Neural cell (in vitro differentiated cells): ENCODE results near the gene HPS5.
"Not testable (repeated sequence)": the region's sequence is repeated elsewhere in the genome, so short reads cannot be mapped to it uniquely, and the experiment has no call there.

Experiments used
- RAD21 ChIP-seq: fragments of 450-650 bp; conservative IDR thresholded peaks from 2 replicates; pipeline ENCODE4 v1.6.1; 2014; ENCODE audit warnings: antibody characterized with exemption, mild to moderate bottlenecking, moderate library complexity
- TF ChIP-seq, protein P1 (sequence below): fragments of 450-650 bp; IDR thresholded peaks from 2 replicates; pipeline ENCODE4 v1.5.1; 2014; ENCODE audit warnings: antibody characterized with exemption, mild to moderate bottlenecking, moderate library complexity; ENCODE audit not compliant: poor library complexity, severe bottlenecking

DNA sequence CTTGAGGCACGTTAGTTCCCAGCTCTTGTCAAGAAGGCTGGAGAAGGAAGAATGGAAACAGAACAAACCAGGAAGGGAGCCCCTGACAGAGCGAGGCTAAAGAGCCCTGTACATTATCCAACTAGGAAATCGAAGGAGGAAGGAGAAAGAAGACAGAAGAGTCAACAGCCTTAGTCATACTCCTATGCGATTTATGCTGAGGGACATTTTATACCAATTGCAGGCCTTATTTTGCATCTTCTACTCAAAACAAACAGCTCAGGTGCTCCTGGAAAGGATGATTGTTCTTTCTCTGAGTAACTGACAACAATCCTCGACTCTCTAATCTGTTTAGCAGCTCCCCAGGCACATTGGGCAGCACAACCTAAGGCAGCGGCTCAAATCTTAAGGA is 74.8 kb downstream of the HPS5 start:
- TF ChIP-seq, protein P1, sequence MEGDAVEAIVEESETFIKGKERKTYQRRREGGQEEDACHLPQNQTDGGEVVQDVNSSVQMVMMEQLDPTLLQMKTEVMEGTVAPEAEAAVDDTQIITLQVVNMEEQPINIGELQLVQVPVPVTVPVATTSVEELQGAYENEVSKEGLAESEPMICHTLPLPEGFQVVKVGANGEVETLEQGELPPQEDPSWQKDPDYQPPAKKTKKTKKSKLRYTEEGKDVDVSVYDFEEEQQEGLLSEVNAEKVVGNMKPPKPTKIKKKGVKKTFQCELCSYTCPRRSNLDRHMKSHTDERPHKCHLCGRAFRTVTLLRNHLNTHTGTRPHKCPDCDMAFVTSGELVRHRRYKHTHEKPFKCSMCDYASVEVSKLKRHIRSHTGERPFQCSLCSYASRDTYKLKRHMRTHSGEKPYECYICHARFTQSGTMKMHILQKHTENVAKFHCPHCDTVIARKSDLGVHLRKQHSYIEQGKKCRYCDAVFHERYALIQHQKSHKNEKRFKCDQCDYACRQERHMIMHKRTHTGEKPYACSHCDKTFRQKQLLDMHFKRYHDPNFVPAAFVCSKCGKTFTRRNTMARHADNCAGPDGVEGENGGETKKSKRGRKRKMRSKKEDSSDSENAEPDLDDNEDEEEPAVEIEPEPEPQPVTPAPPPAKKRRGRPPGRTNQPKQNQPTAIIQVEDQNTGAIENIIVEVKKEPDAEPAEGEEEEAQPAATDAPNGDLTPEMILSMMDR = not testable (repeated sequence)
- TF ChIP-seq RAD21 = not testable (repeated sequence)
